Neural cell (in vitro differentiated cells): ENCODE measurements around the gene ICAM3.
"Not testable (repeated sequence)": the region's sequence is repeated elsewhere in the genome, so short reads cannot be mapped to it uniquely, and the experiment has no call there.

ENCODE experiments used
- POLR2AphosphoS5 ChIP-seq: IDR thresholded peaks from 2 replicates; pipeline ENCODE4 v1.6.1; 2012
- TAF1 ChIP-seq: IDR thresholded peaks from 2 replicates; pipeline ENCODE4 v1.6.1; 2012; ENCODE audit warnings: low read depth
- TF ChIP-seq, protein P1 (sequence below): fragments of 450-650 bp; IDR thresholded peaks from 2 replicates; pipeline ENCODE4 v1.5.1; 2014; ENCODE audit warnings: antibody characterized with exemption, mild to moderate bottlenecking, moderate library complexity; ENCODE audit not compliant: poor library complexity, severe bottlenecking

DNA sequence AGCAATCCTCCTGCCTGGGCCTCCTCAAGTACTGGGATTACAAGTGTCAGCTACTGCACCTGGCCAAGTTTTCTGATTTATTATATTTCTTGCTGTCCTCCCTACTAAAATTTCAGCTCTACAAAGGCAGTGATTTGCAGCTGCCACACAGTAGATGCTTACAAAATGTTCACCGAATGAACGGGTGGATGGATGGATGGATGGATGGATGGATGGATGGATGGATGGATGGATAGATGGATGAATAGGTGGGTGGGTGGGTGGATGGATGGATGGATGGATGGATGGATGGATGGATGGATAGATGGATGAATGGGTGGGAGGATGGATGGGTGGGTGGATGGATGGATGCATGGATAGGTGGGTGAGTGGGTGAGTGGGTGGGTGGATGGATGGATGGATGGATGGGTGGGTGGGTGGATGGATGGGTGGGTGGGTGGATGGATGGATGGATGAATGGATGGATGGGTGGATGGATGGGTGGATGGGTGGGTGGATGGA lies 37.8 kb upstream of the ICAM3 start:
- TF ChIP-seq, protein P1, sequence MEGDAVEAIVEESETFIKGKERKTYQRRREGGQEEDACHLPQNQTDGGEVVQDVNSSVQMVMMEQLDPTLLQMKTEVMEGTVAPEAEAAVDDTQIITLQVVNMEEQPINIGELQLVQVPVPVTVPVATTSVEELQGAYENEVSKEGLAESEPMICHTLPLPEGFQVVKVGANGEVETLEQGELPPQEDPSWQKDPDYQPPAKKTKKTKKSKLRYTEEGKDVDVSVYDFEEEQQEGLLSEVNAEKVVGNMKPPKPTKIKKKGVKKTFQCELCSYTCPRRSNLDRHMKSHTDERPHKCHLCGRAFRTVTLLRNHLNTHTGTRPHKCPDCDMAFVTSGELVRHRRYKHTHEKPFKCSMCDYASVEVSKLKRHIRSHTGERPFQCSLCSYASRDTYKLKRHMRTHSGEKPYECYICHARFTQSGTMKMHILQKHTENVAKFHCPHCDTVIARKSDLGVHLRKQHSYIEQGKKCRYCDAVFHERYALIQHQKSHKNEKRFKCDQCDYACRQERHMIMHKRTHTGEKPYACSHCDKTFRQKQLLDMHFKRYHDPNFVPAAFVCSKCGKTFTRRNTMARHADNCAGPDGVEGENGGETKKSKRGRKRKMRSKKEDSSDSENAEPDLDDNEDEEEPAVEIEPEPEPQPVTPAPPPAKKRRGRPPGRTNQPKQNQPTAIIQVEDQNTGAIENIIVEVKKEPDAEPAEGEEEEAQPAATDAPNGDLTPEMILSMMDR, result not testable (repeated sequence)
- TF ChIP-seq TAF1, POLR2AphosphoS5: not testable (repeated sequence)
